Epithelial cell of proximal tubule (primary cell): ENCODE measurements around the gene NCKAP5. TPM values are rescaled to one million over a fixed set of nuclear protein-coding genes. Genes with fewer than 3 reads are reported as not detected.

Source experiments
- DNase-seq: peaks from one replicate; pipeline ENCODE4 v3.0.0-alpha.2; 2011; ENCODE audit warnings: low read depth
- H3K4me3 ChIP-seq: 2 replicates; pipeline ENCODE4 v1.5.1; 2011; ENCODE audit warnings: low read depth, mild to moderate bottlenecking, low read length
- CTCF ChIP-seq: conservative IDR thresholded peaks from 2 replicates; pipeline ENCODE4 v1.5.1; 2012; ENCODE audit warnings: low read depth, mild to moderate bottlenecking, low read length
- total RNA-seq: library from RNA; depleted of rRNA; stranded (reverse); fragments of >200 nt; gene quantifications from 2 replicates; pipeline ENCODE4 v1.2.3, GENCODE V29; 2015

Gene NCKAP5
- total RNA-seq, 1 donor from 2014 or later = 0.69 TPM

GRCh38 chr2:133498662-133499585 is 69.3 kb downstream of the NCKAP5 start:
- no peak for DNase-seq
- no peak overlapping the region for H3K4me3 ChIP-seq
- no peak for TF ChIP-seq CTCF

GRCh38 chr2:133497951-133498565 is 70.2 kb downstream of the NCKAP5 start:
- H3K4me3 ChIP-seq = no peak overlapping the region
- TF ChIP-seq CTCF = no peak
- no peak for DNase-seq

GRCh38 chr2:133497270-133497893 is 70.9 kb downstream of the NCKAP5 start:
- H3K4me3 ChIP-seq = no peak overlapping the region
- no peak for DNase-seq
- no peak for TF ChIP-seq CTCF

GRCh38 chr2:133496501-133497269 is 71.6 kb downstream of the NCKAP5 start:
- H3K4me3 ChIP-seq = no peak overlapping the region
- no peak for DNase-seq
- no peak for TF ChIP-seq CTCF

- peak overlapping the region; percentile 9 for H3K4me3 ChIP-seq
- peak; percentile 75 for DNase-seq
- no peak for TF ChIP-seq CTCF
These were observed 73.0 kb downstream of the NCKAP5 start for GRCh38 chr2:133495226-133495625.

- H3K4me3 ChIP-seq = no peak overlapping the region
- DNase-seq = no peak
- no peak for TF ChIP-seq CTCF
These were observed 75.4 kb downstream of the NCKAP5 start for GRCh38 chr2:133492719-133493380.
